Measurements from ENCODE around the gene SLC34A2.

GRCh38 chr4:25672756-25673155, 17.1 kb downstream of the SLC34A2 start:
- TF ChIP-seq CTCF (IDR thresholded peaks at IDR 0.05 in 2 of 3, conservative IDR thresholded peaks at IDR 0.05 in 1 of 3; ENCODE audit: control insufficient read depth in 2 of 3, extremely low read depth in 1 of 3, insufficient read depth in 1 of 3, low read depth in 3 of 3, low read length in 3 of 3) (no peak), CEBPB (IDR thresholded peaks at IDR 0.05; ENCODE audit: borderline replicate concordance in 1 of 2, low read depth in 2 of 2, low read length in 2 of 2) (no peak)
- TF ChIP-seq, protein P1, sequence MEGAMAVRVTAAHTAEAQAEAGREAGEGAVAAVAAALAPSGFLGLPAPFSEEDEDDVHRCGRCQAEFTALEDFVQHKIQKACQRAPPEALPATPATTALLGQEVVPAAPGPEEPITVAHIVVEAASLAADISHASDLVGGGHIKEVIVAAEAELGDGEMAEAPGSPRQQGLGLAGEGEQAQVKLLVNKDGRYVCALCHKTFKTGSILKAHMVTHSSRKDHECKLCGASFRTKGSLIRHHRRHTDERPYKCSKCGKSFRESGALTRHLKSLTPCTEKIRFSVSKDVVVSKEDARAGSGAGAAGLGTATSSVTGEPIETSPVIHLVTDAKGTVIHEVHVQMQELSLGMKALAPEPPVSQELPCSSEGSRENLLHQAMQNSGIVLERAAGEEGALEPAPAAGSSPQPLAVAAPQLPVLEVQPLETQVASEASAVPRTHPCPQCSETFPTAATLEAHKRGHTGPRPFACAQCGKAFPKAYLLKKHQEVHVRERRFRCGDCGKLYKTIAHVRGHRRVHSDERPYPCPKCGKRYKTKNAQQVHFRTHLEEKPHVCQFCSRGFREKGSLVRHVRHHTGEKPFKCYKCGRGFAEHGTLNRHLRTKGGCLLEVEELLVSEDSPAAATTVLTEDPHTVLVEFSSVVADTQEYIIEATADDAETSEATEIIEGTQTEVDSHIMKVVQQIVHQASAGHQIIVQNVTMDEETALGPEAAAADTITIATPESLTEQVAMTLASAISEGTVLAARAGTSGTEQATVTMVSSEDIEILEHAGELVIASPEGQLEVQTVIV (IDR thresholded peaks at IDR 0.05; ENCODE audit: borderline replicate concordance, partially characterized antibody) = no peak
